Activated CD8-positive, alpha-beta memory T cell treated with anti-CD3 and anti-CD28 coated beads, Interleukin-2, amount 50 U/mL, for 24 hours (primary cell): ENCODE measurements around the gene SECISBP2L.
"Not testable (repeated sequence)": the region's sequence is repeated elsewhere in the genome, so short reads cannot be mapped to it uniquely, and the experiment has no call there.

Experiments used
- DNase-seq: peaks from one replicate; pipeline ENCODE4 v3.0.0-alpha.2; 2020; ENCODE audit errors: extremely low read depth

SECISBP2L gene

GRCh38 chr15:49046220-49047102 lies at the start of gene SECISBP2L:
SECISBP2L (minus strand) TSS chr15:49046446; CDS start chr15:49046299, 147 bp downstream.
- peak; percentile 84 for DNase-seq

GRCh38 chr15:49094923-49095322 lies 48.7 kb upstream of the SECISBP2L start:
- no peak for DNase-seq

- DNase-seq: no peak
These were observed 47.2 kb upstream of the SECISBP2L start for GRCh38 chr15:49093252-49094105.

- DNase-seq: no peak
These were observed 42.8 kb upstream of the SECISBP2L start for GRCh38 chr15:49088996-49089395.

- DNase-seq: no peak
These were observed 39.6 kb upstream of the SECISBP2L start for GRCh38 chr15:49085696-49086459.

GRCh38 chr15:49084285-49084570 lies 38.0 kb upstream of the SECISBP2L start:
- no peak for DNase-seq

- DNase-seq: no peak
These were observed 37.4 kb upstream of the SECISBP2L start for GRCh38 chr15:49083401-49084284.

GRCh38 chr15:49082960-49083359 lies 36.7 kb upstream of the SECISBP2L start:
- DNase-seq: no peak

- DNase-seq: no peak
These were observed 33.2 kb upstream of the SECISBP2L start for GRCh38 chr15:49079340-49080039.

GRCh38 chr15:49075881-49076280 lies 29.6 kb upstream of the SECISBP2L start:
- no peak for DNase-seq

GRCh38 chr15:49074589-49075287 lies 28.5 kb upstream of the SECISBP2L start:
- DNase-seq: not testable (repeated sequence)

GRCh38 chr15:49066372-49066771 lies 20.1 kb upstream of the SECISBP2L start:
- no peak for DNase-seq

- no peak for DNase-seq
These were observed 18.6 kb upstream of the SECISBP2L start for GRCh38 chr15:49064884-49065283.

- no peak for DNase-seq
These were observed 18.0 kb upstream of the SECISBP2L start for GRCh38 chr15:49064281-49064653.

- no peak for DNase-seq
These were observed 17.4 kb upstream of the SECISBP2L start for GRCh38 chr15:49063402-49064280.

GRCh38 chr15:49062900-49063299 lies 16.7 kb upstream of the SECISBP2L start:
- no peak for DNase-seq

- no peak for DNase-seq
These were observed 14.7 kb upstream of the SECISBP2L start for GRCh38 chr15:49060710-49061495.

GRCh38 chr15:49059491-49059890 lies 13.2 kb upstream of the SECISBP2L start:
- no peak for DNase-seq
